OCI-LY3 (cell line): ENCODE data around the gene ANKRD34C.

Experiments used
- H2AFZ ChIP-seq: fragments of 200-600, 300-600 bp; shearing (Covaris generic); 2 replicates; pipeline ENCODE4 v1.6.0; 2014; ENCODE audit warnings: antibody characterized with exemption, low read depth, low read length
- H3K27ac ChIP-seq: fragments of 200-600, 300-600 bp; sonication (generic); 2 replicates; pipeline ENCODE4 v1.5.1; 2014; ENCODE audit warnings: mild to moderate bottlenecking, low read length, moderate library complexity, mixed read lengths
- H3K27me3 ChIP-seq: fragments of 200-600, 300-600 bp; sonication (generic); 2 replicates; pipeline ENCODE4 v1.6.1; 2014; ENCODE audit warnings: low read depth, low read length, mixed read lengths
- H3K36me3 ChIP-seq: fragments of 200-600, 300-600 bp; sonication (generic); replicated peaks from 2 replicates; pipeline ENCODE3; 2014; ENCODE audit warnings: low read depth, low read length, mixed read lengths
- H3K4me1 ChIP-seq: fragments of 300-600, 200-600 bp; sonication (generic); 2 replicates; pipeline ENCODE4 v1.6.1; 2014; ENCODE audit warnings: low read length, mixed read lengths
- H3K4me2 ChIP-seq: fragments of 200-600, 300-600 bp; sonication (generic); 2 replicates; pipeline ENCODE4 v1.6.1; 2014; ENCODE audit warnings: low read length, mixed read lengths
- H3K4me3 ChIP-seq: fragments of 300-600, 200-600 bp; sonication (generic); 2 replicates; pipeline ENCODE4 v1.5.1; 2014; ENCODE audit warnings: antibody characterized with exemption, mild to moderate bottlenecking, low read length, moderate library complexity
- H3K79me2 ChIP-seq: fragments of 300-600, 200-600 bp; shearing (Covaris generic); 2 replicates; pipeline ENCODE4 v1.6.1; 2014; ENCODE audit warnings: mild to moderate bottlenecking, low read length, mixed read lengths
- H3K9ac ChIP-seq: fragments of 300-600, 200-600 bp; shearing (Covaris generic); 2 replicates; pipeline ENCODE4 v1.6.0; 2014; ENCODE audit warnings: mild to moderate bottlenecking, low read length, moderate library complexity
- H3K9me3 ChIP-seq: fragments of 200-600, 300-600 bp; shearing (Covaris generic); 2 replicates; pipeline ENCODE4 v1.6.1; 2014; ENCODE audit warnings: low read length, mixed read lengths; ENCODE audit not compliant: insufficient read depth
- H4K20me1 ChIP-seq: fragments of 200-600, 300-600 bp; sonication (generic); 2 replicates; pipeline ENCODE4 v1.6.1; 2016; ENCODE audit warnings: low read length, mixed read lengths; ENCODE audit not compliant: insufficient read depth
- CTCF ChIP-seq: fragments of 200-600, 300-600 bp; sonication (generic); IDR thresholded peaks from 2 replicates; pipeline ENCODE4 v1.5.1; 2014; ENCODE audit warnings: antibody characterized with exemption, low read length, low read depth
- EZH2phosphoT487 ChIP-seq: fragments of 200-600 bp; shearing (Covaris generic); IDR thresholded peaks from 2 replicates; pipeline ENCODE4 v1.6.1; 2018; ENCODE audit warnings: antibody characterized with exemption, mixed run types, low read depth

Gene ANKRD34C

GRCh38 chr15:79265167-79265566 is 17.4 kb upstream of the ANKRD34C start:
- no peak overlapping the region for H2AFZ ChIP-seq
- no peaks in the 10 kb centered on the region for H4K20me1 ChIP-seq
- TF ChIP-seq CTCF (no peak), EZH2phosphoT487 (no peak)

GRCh38 chr15:79265987-79266579 is 16.4 kb upstream of the ANKRD34C start:
- no peaks in the 10 kb centered on the region for H3K36me3 ChIP-seq
- H3K79me2 ChIP-seq = no peaks in the 10 kb centered on the region
- no peaks in the 10 kb centered on the region for H3K9me3 ChIP-seq
- no peak overlapping the region for H2AFZ ChIP-seq
- H3K4me3 ChIP-seq = no peak overlapping the region
- no peak overlapping the region for H3K9ac ChIP-seq
- no peak overlapping the region for H3K27ac ChIP-seq
- H4K20me1 ChIP-seq = no peaks in the 10 kb centered on the region
- no peaks in the 10 kb centered on the region for H3K4me1 ChIP-seq
- no peak for TF ChIP-seq CTCF
- TF ChIP-seq EZH2phosphoT487 = no peak
- peaks cover 15% of the 10 kb centered on the region for H3K27me3 ChIP-seq
- no peak overlapping the region for H3K4me2 ChIP-seq

More at GRCh38 chr15:79265167-79265566, 17.4 kb upstream of the ANKRD34C start:
- Histone ChIP-seq H3K27ac (no peak overlapping the region), H3K4me1 (no peaks in the 10 kb centered on the region), H3K9me3 (no peaks in the 10 kb centered on the region), H3K36me3 (no peaks in the 10 kb centered on the region), H3K4me2 (no peak overlapping the region), H3K4me3 (no peak overlapping the region), H3K27me3 (peaks cover 9% of the 10 kb centered on the region), H3K9ac (no peak overlapping the region), H3K79me2 (no peaks in the 10 kb centered on the region)

- H3K4me3 ChIP-seq = no peak overlapping the region
- H2AFZ ChIP-seq = no peak overlapping the region
- no peaks in the 10 kb centered on the region for H3K9me3 ChIP-seq
- H3K4me1 ChIP-seq = no peaks in the 10 kb centered on the region
- peaks cover 12% of the 10 kb centered on the region; the same call in 1 of the 2 replicates for H3K27me3 ChIP-seq
- no peak overlapping the region for H3K27ac ChIP-seq
- no peak for TF ChIP-seq CTCF
- no peak for TF ChIP-seq EZH2phosphoT487
- no peaks in the 10 kb centered on the region for H3K79me2 ChIP-seq
- no peak overlapping the region for H3K9ac ChIP-seq
- H4K20me1 ChIP-seq = no peaks in the 10 kb centered on the region
- H3K4me2 ChIP-seq = no peak overlapping the region
- no peaks in the 10 kb centered on the region for H3K36me3 ChIP-seq
These were observed 928 bp downstream of the ANKRD34C start for GRCh38 chr15:79283252-79284048.

- Histone ChIP-seq H3K4me3 (no peak overlapping the region), H4K20me1 (no peaks in the 10 kb centered on the region), H2AFZ (no peak overlapping the region), H3K9ac (no peak overlapping the region), H3K27me3 (peaks cover 12% of the 10 kb centered on the region; the same call in 1 of the 2 replicates), H3K36me3 (no peaks in the 10 kb centered on the region), H3K79me2 (no peaks in the 10 kb centered on the region), H3K27ac (no peak overlapping the region), H3K4me1 (peaks cover 7% of the 10 kb centered on the region), H3K9me3 (no peaks in the 10 kb centered on the region), H3K4me2 (no peak overlapping the region)
- TF ChIP-seq CTCF (no peak), EZH2phosphoT487 (no peak)
These were observed 8.2 kb downstream of the ANKRD34C start for GRCh38 chr15:79290642-79291275.
